K562 (cell line): Measurements from ENCODE around the gene SEPTIN1. TPM values are rescaled to one million over a fixed set of nuclear protein-coding genes. Genes with fewer than 3 reads are reported as not detected.

Experiments
- ATF3 ChIP-seq, 2 experiments: fragments of 450-650 bp in 1 of 2; sonication (generic) in 1 of 2; formaldehyde crosslinking in 1 of 2; IDR thresholded peaks in 1 of 2; conservative IDR thresholded peaks in 1 of 2; 2 replicates each; pipeline versions ENCODE4 v1.6.1 to v1.8.1; 2016 to 2023; ENCODE audit warnings: mild to moderate bottlenecking in 2 of 2, moderate library complexity in 2 of 2, inconsistent platforms in 1 of 2, missing genetic modification reagents in 1 of 2
- BCOR ChIP-seq: fragments of 450-650 bp; IDR thresholded peaks from 2 replicates; pipeline ENCODE4 v1.6.1; 2016
- CC2D1A ChIP-seq: fragments of 450-650 bp; IDR thresholded peaks from 2 replicates; pipeline ENCODE4 v1.6.1; 2017; ENCODE audit warnings: mild to moderate bottlenecking
- CTCF ChIP-seq, 3 experiments: IDR thresholded peaks in 2 of 3; conservative IDR thresholded peaks in 1 of 3; 2 replicates each; pipeline ENCODE4 v1.5.1; 2011 to 2012; ENCODE audit warnings: low read length in 3 of 3, mild to moderate bottlenecking in 3 of 3, control low read depth in 2 of 3, improper control_type of control experiment in 1 of 3, inconsistent platforms in 1 of 3, low read depth in 1 of 3, mixed read lengths in 1 of 3, moderate library complexity in 1 of 3; ENCODE audit not compliant: insufficient read depth in 2 of 3
- ESRRA ChIP-seq: fragments of 450-650 bp; IDR thresholded peaks from 2 replicates; pipeline ENCODE4 v1.6.1; 2014; ENCODE audit warnings: low read depth, mild to moderate bottlenecking, moderate library complexity, borderline replicate concordance
- FOXK1 ChIP-seq: sonication (generic); formaldehyde crosslinking; IDR thresholded peaks from 2 replicates; pipeline ENCODE4 v1.8.0; 2022; ENCODE audit warnings: missing genetic modification reagents, mild to moderate bottlenecking, borderline replicate concordance
- ID3 ChIP-seq, 2 experiments: fragments of 250-450 bp in 1 of 2; fragments of 450-650 bp in 1 of 2; sonication (Bioruptor Pico) in 1 of 2; IDR thresholded peaks; 2 replicates each; pipeline versions ENCODE4 v1.6.1 to v1.8.0; 2016 to 2021; ENCODE audit warnings: mild to moderate bottlenecking in 2 of 2, moderate library complexity in 2 of 2, missing compliant biosample characterization in 1 of 2, missing genetic modification characterization in 1 of 2
- MEIS2 ChIP-seq: fragments of 450-650 bp; IDR thresholded peaks from 2 replicates; pipeline ENCODE4 v1.6.1; 2014; ENCODE audit warnings: mild to moderate bottlenecking; ENCODE audit not compliant: partially characterized antibody
- NCOR1 ChIP-seq: fragments of 450-650 bp; IDR thresholded peaks from 2 replicates; pipeline ENCODE4 v1.6.1; 2016; ENCODE audit warnings: mild to moderate bottlenecking, moderate library complexity
- SMAD1 ChIP-seq: fragments of 150-350 bp; IDR thresholded peaks from 2 replicates; pipeline ENCODE4 v1.6.1; 2014; ENCODE audit warnings: low read length, low read depth; ENCODE audit not compliant: partially characterized antibody
- ZNF253 ChIP-seq: fragments of 250-450 bp; sonication (Bioruptor Pico); conservative IDR thresholded peaks from 2 replicates; pipeline ENCODE4 v1.6.1; 2021; ENCODE audit warnings: mild to moderate bottlenecking
- polyA plus RNA-seq, 8 experiments: library from polyadenylated mRNA; depleted of rRNA in 4 of 8; stranded (reverse) in 5 of 8; unstranded in 3 of 8; fragments of >200 nt; fragmentation: Nextera tagmentation in 2 of 8; fragmentation: Illumina TruSeq in 1 of 8; extraction: Ambion mirVana in 2 of 8; extraction: Trizol in 1 of 8; gene quantifications; 2 replicates each; pipeline versions ENCODE4 v1.2.1 to v1.2.3, GENCODE V29; 2011 to 2014; ENCODE audit warnings: inconsistent platforms in 1 of 8, missing spikeins in 1 of 8
- total RNA-seq, 7 experiments: library from RNA; depleted of rRNA in 6 of 7; stranded (reverse); fragments of >200 nt in 6 of 7; fragmentation: Illumina TruSeq in 2 of 7; extraction: Trizol in 2 of 7; gene quantifications; 2 replicates each; pipeline versions ENCODE4 v1.2.1 to v1.2.3, GENCODE V29; 2011 to 2021; ENCODE audit warnings: low replicate concordance in 1 of 7
- TF ChIP-seq, protein P1 (sequence below), 2 experiments: IDR thresholded peaks; 2 replicates each; pipeline ENCODE4 v1.6.1; 2012; ENCODE audit warnings: improper control_type of control experiment in 2 of 2, low read depth in 2 of 2, low read length in 2 of 2, borderline replicate concordance in 1 of 2
- TF ChIP-seq, protein P2 (sequence below): sonication (generic); IDR thresholded peaks from 2 replicates; pipeline ENCODE4 v1.6.1; 2016
- TF ChIP-seq, protein P3 (sequence below): sonication (generic); formaldehyde crosslinking; IDR thresholded peaks from 2 replicates; pipeline ENCODE4 v1.8.1; 2023; ENCODE audit warnings: mild to moderate bottlenecking, missing genetic modification reagents, moderate library complexity

Gene SEPTIN1
- total and polyA plus RNA-seq, 9 of the 15 experiments (the other 6 are each of a cell fraction or from before 2014, with no cell fraction given) = 0.23 to 5.6 (median 1.7) TPM; not detected in 1

- TF ChIP-seq, protein P1, sequence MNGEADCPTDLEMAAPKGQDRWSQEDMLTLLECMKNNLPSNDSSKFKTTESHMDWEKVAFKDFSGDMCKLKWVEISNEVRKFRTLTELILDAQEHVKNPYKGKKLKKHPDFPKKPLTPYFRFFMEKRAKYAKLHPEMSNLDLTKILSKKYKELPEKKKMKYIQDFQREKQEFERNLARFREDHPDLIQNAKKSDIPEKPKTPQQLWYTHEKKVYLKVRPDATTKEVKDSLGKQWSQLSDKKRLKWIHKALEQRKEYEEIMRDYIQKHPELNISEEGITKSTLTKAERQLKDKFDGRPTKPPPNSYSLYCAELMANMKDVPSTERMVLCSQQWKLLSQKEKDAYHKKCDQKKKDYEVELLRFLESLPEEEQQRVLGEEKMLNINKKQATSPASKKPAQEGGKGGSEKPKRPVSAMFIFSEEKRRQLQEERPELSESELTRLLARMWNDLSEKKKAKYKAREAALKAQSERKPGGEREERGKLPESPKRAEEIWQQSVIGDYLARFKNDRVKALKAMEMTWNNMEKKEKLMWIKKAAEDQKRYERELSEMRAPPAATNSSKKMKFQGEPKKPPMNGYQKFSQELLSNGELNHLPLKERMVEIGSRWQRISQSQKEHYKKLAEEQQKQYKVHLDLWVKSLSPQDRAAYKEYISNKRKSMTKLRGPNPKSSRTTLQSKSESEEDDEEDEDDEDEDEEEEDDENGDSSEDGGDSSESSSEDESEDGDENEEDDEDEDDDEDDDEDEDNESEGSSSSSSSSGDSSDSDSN (IDR thresholded peaks at IDR 0.05; ENCODE audit: borderline replicate concordance in 1 of 2, low read depth in 2 of 2, low read length in 2 of 2) = peak in 1 of 2 experiments; percentile 57; a peak in 1 of 4 replicates
- TF ChIP-seq ESRRA (peak; percentile 40; the same call in 1 of the 2 replicates), CTCF (IDR thresholded peaks at IDR 0.05 in 2 of 3, conservative IDR thresholded peaks at IDR 0.05 in 1 of 3; ENCODE audit: insufficient read depth in 2 of 3, low read depth in 1 of 3, low read length in 3 of 3) (peak; percentile 96 to 97 (median 96)), ATF3 (IDR thresholded peaks at IDR 0.05) (no peak), ATF3 (CRISPR knock-in tag; conservative IDR thresholded peaks at IDR 0.05) (0 out of 2 replicates have a peak, but pooled peaks have one; percentile 43), SMAD1 (peak; percentile 42), MEIS2 (no peak), FOXK1 (peak; percentile 76; the same call in 1 of the 2 replicates), CC2D1A (peak; percentile 80), BCOR (0 out of 2 replicates have a peak, but pooled peaks have one; percentile 35), ID3 (CRISPR knock-in tag; IDR thresholded peaks at IDR 0.05) (no peak), ID3 (tag; IDR thresholded peaks at IDR 0.05) (no peak), ZNF253 (CRISPR knock-in tag) (no peak), NCOR1 (peak; percentile 32; the same call in 1 of the 2 replicates)
- TF ChIP-seq, protein P2, sequence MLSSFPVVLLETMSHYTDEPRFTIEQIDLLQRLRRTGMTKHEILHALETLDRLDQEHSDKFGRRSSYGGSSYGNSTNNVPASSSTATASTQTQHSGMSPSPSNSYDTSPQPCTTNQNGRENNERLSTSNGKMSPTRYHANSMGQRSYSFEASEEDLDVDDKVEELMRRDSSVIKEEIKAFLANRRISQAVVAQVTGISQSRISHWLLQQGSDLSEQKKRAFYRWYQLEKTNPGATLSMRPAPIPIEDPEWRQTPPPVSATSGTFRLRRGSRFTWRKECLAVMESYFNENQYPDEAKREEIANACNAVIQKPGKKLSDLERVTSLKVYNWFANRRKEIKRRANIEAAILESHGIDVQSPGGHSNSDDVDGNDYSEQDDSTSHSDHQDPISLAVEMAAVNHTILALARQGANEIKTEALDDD = peak; percentile 76
- TF ChIP-seq, protein P3, sequence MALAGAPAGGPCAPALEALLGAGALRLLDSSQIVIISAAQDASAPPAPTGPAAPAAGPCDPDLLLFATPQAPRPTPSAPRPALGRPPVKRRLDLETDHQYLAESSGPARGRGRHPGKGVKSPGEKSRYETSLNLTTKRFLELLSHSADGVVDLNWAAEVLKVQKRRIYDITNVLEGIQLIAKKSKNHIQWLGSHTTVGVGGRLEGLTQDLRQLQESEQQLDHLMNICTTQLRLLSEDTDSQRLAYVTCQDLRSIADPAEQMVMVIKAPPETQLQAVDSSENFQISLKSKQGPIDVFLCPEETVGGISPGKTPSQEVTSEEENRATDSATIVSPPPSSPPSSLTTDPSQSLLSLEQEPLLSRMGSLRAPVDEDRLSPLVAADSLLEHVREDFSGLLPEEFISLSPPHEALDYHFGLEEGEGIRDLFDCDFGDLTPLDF (CRISPR knock-in tag) = peak; percentile 61; the same call in 1 of the 2 replicates
These were observed 27.0 kb upstream of the SEPTIN1 start (continued) for GRCh38 chr16:30409125-30410060.
